Measurements from ENCODE around the gene PPP6R2. TPM values are rescaled to one million over a fixed set of nuclear protein-coding genes. Genes with fewer than 3 reads are reported as not detected.

The PPP6R2 gene
- total RNA-seq, 3 donors from 2014 or later = 48.3 to 54.1 (median 49.5) TPM

DNA sequence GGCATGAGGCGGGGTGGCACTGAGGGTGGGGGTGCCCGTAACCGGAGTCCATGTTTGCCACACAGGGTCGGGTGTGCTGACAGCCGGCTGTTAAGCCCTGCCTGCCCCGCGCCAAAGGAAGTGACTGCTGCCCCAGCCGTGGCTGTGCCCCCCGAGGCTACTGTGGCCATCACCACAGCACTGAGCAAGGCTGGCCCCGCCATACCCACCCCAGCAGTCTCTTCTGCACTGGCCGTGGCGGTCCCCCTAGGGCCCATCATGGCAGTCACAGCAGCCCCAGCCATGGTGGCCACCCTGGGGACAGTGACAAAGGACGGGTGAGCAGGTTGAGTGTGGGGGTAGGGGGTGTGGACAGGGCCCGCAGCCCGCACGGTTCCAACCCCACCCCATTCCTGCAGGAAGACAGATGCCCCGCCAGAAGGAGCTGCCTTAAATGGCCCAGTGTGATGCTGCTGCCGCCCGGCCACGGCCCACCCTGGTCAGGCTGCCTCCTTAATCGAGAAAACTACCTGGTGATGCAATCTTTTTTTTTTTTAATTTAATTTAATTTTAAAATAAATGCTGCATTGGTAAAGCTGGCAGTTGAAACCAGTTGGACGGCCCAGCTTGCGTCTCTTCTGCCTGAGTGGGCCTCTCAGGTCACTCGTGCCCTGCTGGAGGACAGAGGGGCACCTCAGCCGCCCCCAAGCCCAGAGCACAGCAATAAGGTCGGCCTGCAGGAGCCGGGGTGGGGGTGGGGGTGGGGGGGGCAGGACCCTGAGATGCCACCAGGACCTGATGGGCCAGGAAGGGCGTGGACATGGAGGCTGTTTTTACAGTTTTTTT, 100.9 kb downstream of the PPP6R2 start:
- intact Hi-C loops (cut with DNase I; ENCODE audit: low total_unique reads) = no loop called here
- DNase-seq (ENCODE audit: low spot score in 2 of 2) = no peak
- H3K9me3 ChIP-seq = no peaks in the 10 kb centered on the region
- H3K4me3 ChIP-seq = no peak overlapping the region
- TF ChIP-seq POLR2AphosphoS5 (IDR thresholded peaks at IDR 0.05) (no peak), POLR2A (IDR thresholded peaks at IDR 0.05) (no peak)
- TF ChIP-seq, protein P1, sequence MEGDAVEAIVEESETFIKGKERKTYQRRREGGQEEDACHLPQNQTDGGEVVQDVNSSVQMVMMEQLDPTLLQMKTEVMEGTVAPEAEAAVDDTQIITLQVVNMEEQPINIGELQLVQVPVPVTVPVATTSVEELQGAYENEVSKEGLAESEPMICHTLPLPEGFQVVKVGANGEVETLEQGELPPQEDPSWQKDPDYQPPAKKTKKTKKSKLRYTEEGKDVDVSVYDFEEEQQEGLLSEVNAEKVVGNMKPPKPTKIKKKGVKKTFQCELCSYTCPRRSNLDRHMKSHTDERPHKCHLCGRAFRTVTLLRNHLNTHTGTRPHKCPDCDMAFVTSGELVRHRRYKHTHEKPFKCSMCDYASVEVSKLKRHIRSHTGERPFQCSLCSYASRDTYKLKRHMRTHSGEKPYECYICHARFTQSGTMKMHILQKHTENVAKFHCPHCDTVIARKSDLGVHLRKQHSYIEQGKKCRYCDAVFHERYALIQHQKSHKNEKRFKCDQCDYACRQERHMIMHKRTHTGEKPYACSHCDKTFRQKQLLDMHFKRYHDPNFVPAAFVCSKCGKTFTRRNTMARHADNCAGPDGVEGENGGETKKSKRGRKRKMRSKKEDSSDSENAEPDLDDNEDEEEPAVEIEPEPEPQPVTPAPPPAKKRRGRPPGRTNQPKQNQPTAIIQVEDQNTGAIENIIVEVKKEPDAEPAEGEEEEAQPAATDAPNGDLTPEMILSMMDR (IDR thresholded peaks at IDR 0.05) = no peak
- no peaks in the 10 kb centered on the region for H3K36me3 ChIP-seq
- H3K27me3 ChIP-seq = no peaks in the 10 kb centered on the region
- peak overlapping the region in 1 of 2 donors; percentile 38 for H3K27ac ChIP-seq
- H3K4me1 ChIP-seq = no peaks in the 10 kb centered on the region

- intact Hi-C loops (cut with DNase I; ENCODE audit: low total_unique reads) = no loop called here
- Histone ChIP-seq H3K27me3 (no peaks in the 10 kb centered on the region), H3K4me1 (no peaks in the 10 kb centered on the region), H3K27ac (peak overlapping the region in 1 of 2 donors; percentile 55), H3K9me3 (no peaks in the 10 kb centered on the region), H3K36me3 (no peaks in the 10 kb centered on the region), H3K4me3 (no peak overlapping the region)
- TF ChIP-seq POLR2A (IDR thresholded peaks at IDR 0.05) = no peak
- no peak for DNase-seq (ENCODE audit: low spot score in 2 of 2)
Measured at GRCh38 chr22:50444663-50445062, 101.5 kb downstream of the PPP6R2 start.

DNA sequence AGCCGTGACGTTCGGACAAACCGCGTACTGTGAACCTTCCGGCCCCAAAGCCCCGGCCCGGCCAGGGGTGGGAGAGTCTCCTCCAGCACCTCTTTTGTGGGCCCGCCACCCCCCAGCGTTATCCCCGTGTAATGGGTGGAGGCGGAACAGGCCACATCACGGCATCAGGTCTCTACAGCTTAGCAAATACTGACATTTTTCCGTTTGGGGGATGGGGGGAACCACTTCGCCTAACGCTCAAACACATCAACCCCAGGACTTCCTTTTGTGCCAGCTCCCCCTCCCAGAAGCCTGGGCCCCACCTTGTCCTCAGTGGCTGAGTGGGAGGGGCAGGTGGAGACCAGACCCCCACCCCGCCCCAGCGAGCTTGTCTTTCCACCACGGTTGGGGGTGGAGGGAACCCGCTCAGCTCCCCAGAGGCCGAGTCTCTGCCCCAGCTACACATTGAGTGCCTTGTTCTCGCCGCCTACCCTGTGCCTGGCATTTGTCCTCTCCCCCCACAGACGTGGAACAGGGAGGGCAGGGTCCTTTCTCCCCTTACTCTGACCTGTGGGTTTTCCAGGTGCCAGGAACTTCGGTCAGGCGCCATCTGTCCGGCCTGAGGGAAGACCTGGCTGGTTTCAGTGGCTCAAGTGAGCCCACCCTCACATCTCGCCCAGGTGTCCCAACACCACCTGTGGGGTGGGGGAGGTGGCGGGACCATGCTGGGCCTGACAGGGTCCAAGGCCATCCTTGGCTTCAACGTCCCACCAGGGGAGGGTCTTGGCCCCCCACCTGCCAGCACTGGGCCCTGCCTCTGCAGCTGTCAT, 102.1 kb downstream of the PPP6R2 start:
- Histone ChIP-seq H3K4me3 (no peak overlapping the region), H3K27me3 (no peaks in the 10 kb centered on the region), H3K9me3 (no peaks in the 10 kb centered on the region), H3K36me3 (no peaks in the 10 kb centered on the region), H3K27ac (peak overlapping the region; percentile 25 to 55), H3K4me1 (no peaks in the 10 kb centered on the region)
- intact Hi-C loops (cut with DNase I; ENCODE audit: low total_unique reads) = no loop called here
- DNase-seq (ENCODE audit: low spot score in 2 of 2) = no peak
- no peak for TF ChIP-seq POLR2A (IDR thresholded peaks at IDR 0.05)
- TF ChIP-seq, protein P1 (IDR thresholded peaks at IDR 0.05) = no peak

GRCh38 chr22:50445880-50446707, 103.0 kb downstream of the PPP6R2 start:
- TF ChIP-seq POLR2AphosphoS5 (IDR thresholded peaks at IDR 0.05) (no peak), POLR2A (IDR thresholded peaks at IDR 0.05) (no peak)
- TF ChIP-seq, protein P1 (IDR thresholded peaks at IDR 0.05) = no peak
- Histone ChIP-seq H3K4me3 (no peak overlapping the region), H3K27me3 (no peaks in the 10 kb centered on the region), H3K36me3 (no peaks in the 10 kb centered on the region), H3K4me1 (no peaks in the 10 kb centered on the region), H3K27ac (peak overlapping the region; percentile 25 to 55), H3K9me3 (no peaks in the 10 kb centered on the region)
- intact Hi-C loops (cut with DNase I; ENCODE audit: low total_unique reads) = no loop called here
- DNase-seq (ENCODE audit: low spot score in 2 of 2) = no peak

- H3K27ac ChIP-seq = no peak overlapping the region
- no peaks in the 10 kb centered on the region for H3K4me1 ChIP-seq
- no peak for TF ChIP-seq POLR2AphosphoS5 (IDR thresholded peaks at IDR 0.05)
- TF ChIP-seq, protein P1 (IDR thresholded peaks at IDR 0.05) = no peak
- TF ChIP-seq POLR2A (IDR thresholded peaks at IDR 0.05) = no peak
- no peak overlapping the region for H3K4me3 ChIP-seq
- H3K36me3 ChIP-seq = no peaks in the 10 kb centered on the region
- DNase-seq (ENCODE audit: low spot score in 2 of 2) = no peak
- intact Hi-C loops (cut with DNase I; ENCODE audit: low total_unique reads) = no loop called here
- no peaks in the 10 kb centered on the region for H3K27me3 ChIP-seq
- no peaks in the 10 kb centered on the region for H3K9me3 ChIP-seq
Measured at GRCh38 chr22:50446708-50447575, 103.8 kb downstream of the PPP6R2 start.

Measured in breast epithelium (tissue), 4 donors.